Ovary (tissue), 9 donors: ENCODE data around the gene GLP1R. TPM values are rescaled to one million over a fixed set of nuclear protein-coding genes. Genes with fewer than 3 reads are reported as not detected.

Experiments used
- polyA plus RNA-seq, 2 donors: library from polyadenylated mRNA; stranded (reverse); fragments of 200-250 nt in 1 of 2; fragments of 350-450 nt in 1 of 2; fragmentation: Illumina TruSeq in 1 of 2; extraction: RNeasy Lipid Tissue Mini Kit (QIAGEN cat#74804) in 1 of 2; gene quantifications; one replicate each; pipeline ENCODE4 v1.2.3, GENCODE V29; 2013 to 2014
- total RNA-seq, 7 donors: library from RNA; depleted of rRNA in 2 of 7; stranded (reverse); fragments of >200 nt in 2 of 7; fragmentation: NEBNext Ultra II Directional in 3 of 7; extraction: Animal tissue kit (Norgen Biotek cat#: 25700) in 3 of 7; gene quantifications; one replicate each; pipeline versions ENCODE4 v1.1.0 to v1.2.4, GENCODE V29; 2016 to 2023
- donor health status: DM: no; HTN: no; CAD: no; lungs with moderate emphysema.
- donor health status: DM: no; HTN: no; CAD: no.
- donor health status: Bipolar disorder and iron deficiency.
- donor health status: DM: yes; HTN: yes; CAD: no.
- donor health status: DM: no; HTN: no; CAD: no.
- donor health status: DM: yes; HTN: yes; CAD: no.

GLP1R gene
- total and polyA plus RNA-seq, 9 donors: 0.08 TPM; not detected in 8

Other genes starting within 250 kb of the GLP1R start
- 10 to 100 TPM; 11.7 to 17.7 (median 15.9) TPM for gene SAYSD1, start 66.4 kb downstream of the GLP1R start, total RNA-seq
- 10 to 100 TPM; 11.4 to 14.1 TPM for gene SAYSD1, start 66.4 kb downstream of the GLP1R start, polyA plus RNA-seq
- 1 to 10 TPM; 5.6 to 9.8 (median 7.9) TPM for gene KCNK5, start 180.7 kb downstream of the GLP1R start, total RNA-seq
- gene KCNK5, start 180.7 kb downstream of the GLP1R start, polyA plus RNA-seq: 10 to 100 TPM in 1 of 2 donors, 1 to 10 TPM in 1; 1.9 to 15.2 TPM